ENCODE results near the gene PLA2G4E.

GRCh38 chr15:42065033-42065432 is 44.2 kb upstream of the PLA2G4E start:
- no peak for TF ChIP-seq POLR2AphosphoS5 (IDR thresholded peaks at IDR 0.05; ENCODE audit: insufficient read depth in 1 of 2, low read depth in 1 of 2)
- TF ChIP-seq CTCF (IDR thresholded peaks at IDR 0.05), result no peak
- TF ChIP-seq POLR2A (IDR thresholded peaks at IDR 0.05), result no peak
